IPS-NIHi11 (cell line): Measurements from ENCODE around the gene ABLIM2.

Source experiments
- DNase-seq: peaks from one replicate; pipeline ENCODE4 v3.0.0; 2012; ENCODE audit warnings: mixed read lengths, low spot score

The ABLIM2 gene

DNA sequence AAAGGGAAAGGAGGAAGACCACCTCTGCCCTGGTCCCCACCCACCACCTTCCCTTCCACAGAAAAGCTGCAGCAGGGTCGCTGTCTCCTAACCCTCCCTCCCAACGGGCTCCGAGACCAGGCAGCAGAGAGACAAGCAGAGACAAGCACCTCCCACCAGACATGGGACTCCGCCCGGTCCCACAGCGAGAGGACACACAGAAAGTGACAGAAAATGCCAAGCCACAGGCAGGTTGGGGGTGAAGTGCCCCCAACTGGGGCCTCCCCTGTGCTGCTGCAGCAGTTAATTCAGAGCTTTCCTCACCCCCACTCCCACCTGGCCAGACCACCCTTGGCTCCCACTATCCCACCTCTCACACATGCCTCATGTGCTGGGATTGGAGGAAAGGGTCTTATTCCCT lies 154.5 kb downstream of the ABLIM2 start:
- DNase-seq, result no peak

DNA sequence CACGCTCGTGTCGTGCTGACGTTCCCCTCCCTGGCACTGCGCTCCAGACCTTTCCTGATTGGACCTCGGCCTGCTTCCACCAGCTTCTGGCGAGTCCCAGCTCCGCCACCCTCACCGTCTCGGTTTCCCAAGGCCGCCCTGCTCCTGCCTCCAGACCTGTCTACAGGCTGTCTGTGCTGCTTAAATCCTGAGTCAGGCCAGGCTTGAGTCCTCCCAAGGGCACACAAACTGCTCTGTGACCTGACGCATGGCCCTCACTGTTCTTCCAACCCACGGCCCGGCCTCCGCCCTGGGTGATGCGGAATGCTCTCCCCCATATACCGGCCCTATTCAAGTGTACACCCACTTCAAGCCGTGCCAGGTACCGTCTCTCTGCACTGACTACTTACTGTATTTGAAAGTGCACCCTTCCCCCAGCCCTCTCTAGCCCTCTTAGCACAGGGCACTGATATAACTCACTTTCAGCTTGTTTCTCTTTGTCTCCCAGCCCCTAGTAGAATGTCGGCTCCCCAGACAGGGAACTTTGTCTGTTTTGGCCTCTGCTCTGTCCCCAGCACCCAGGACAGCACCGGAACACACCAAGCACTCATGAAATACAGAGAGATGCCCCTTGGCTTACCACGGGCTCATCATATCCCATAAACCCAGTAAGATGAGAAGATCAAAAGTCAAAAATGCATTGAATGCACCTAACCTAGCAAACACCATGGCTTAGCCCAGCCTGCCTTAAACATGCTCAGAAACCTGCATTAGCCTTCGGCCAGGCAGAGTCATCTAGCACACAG lies 155.9 kb downstream of the ABLIM2 start:
- DNase-seq, result no peak

DNA sequence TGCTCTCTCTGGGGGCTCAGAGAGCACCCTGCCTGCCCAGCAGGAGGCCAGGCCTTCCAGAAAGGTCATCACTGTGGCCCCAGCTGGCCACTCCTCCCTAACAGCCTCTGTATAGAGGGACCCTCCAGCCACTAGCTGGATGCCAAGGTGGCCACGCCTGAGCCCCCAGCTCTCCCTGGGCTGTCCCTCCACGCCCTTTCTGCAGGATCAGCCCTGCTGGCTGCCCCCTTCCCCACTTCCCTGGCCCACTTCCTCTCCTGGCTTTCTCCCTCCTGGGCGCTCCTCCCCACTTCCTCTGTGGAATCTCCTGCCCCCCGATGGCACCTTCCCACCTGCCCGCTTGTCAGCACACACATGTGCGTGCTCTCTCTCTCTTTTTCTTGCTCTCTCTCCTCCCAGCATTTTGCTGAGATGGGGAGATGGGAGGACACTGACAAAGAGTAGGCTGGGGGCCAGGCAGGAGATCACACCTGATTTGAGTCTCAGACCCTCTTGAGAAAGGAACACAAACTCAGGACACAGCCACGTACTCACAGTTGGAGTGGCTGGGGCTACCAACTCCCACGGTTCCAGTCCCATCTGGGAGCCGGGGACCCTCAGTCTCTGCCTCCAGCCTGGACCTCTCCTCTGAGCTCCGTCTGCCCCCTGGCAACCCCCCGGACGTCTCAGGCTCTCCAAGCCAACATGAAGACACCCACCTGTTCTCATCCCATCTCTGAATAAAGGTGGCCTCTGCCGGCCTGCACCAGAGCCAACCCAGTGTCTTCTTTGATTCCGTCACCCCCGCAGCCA lies 156.9 kb downstream of the ABLIM2 start:
- DNase-seq, result no peak

DNA sequence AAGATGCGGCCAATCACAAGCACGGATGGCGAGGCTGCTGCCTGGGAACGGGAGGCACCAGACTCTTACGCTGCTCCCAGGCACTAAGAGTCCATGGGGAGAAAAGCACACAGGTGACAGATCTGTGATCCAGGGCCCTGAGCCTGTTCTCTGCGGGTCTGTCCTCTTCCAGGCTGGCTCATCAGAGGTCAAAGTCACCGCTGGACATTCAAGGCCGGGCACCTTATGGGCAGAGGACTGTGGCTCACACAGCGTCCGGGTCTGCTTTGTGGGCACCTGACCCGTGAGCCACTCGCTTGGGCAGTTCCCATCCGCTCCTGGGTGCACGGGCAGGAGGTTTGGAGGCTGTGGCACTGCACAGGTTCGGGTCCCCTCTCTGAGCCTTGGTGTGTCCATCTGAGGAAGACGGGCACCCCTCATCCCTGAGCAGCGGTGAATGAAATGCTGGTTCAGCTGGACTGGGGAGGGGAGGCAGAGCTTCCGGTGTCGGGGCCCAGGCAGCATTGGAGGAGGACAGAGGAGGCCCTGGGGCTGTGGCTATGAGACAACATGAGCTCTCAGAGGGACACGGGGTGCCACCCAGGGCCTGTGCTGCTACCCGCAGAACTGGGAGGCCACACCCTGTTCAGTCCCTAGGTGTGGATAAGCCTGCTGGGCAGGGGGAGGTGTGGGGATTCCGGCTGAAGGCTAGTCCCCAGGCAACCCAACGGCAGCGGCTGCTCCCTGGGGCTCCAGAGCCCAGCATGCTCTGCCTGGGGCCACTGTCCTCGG lies 157.7 kb downstream of the ABLIM2 start:
- no peak for DNase-seq

GRCh38 chr4:8000247-8000646 lies 158.4 kb downstream of the ABLIM2 start:
- no peak for DNase-seq

DNA sequence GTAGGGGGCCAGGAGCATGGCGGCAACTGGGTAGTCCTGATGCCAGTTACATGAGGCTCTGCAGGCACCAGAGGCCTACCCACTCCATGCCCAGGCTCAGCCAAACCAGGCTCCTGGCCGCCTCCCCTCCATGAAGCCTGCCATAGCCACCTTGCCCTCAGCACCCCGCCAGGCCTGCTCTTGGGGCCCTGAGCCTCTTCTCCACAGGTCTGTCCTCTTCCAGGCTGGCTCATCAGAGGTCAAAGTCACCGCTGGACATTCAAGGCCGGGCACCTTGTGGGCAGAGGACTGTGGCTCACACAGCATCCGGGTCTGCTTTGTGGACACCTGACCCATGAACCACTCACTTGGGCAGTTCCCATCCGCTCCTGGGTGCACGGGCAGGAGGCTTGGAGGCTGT lies 158.9 kb downstream of the ABLIM2 start:
- DNase-seq, result no peak

DNA sequence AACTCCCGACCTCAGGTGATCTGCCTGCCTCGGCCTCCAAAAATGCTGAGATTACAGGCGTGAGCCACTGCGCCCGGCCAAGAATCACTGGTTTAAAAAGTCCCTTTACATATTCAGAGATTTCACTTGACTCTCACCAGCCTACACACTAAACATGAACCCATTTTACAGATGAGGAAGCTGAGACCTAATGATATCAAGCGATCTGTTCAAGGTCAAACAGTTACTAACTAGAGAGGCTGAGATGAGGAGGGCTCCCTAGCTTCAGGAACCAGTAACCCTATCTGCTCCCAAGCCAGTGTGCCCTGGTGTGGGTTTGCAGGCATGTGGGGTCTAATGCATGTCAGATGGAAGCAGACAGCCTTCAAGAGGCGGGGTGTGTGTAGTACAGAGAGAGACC lies 159.3 kb downstream of the ABLIM2 start:
- no peak for DNase-seq

- DNase-seq, result no peak
Measured at GRCh38 chr4:7998447-7998846, 160.2 kb downstream of the ABLIM2 start.

- no peak for DNase-seq
Measured at GRCh38 chr4:7995866-7996265, 162.7 kb downstream of the ABLIM2 start.

- DNase-seq, result no peak
Measured at GRCh38 chr4:7995135-7995534, 163.5 kb downstream of the ABLIM2 start.

- no peak for DNase-seq
Measured at GRCh38 chr4:7993671-7994070, 164.9 kb downstream of the ABLIM2 start.

DNA sequence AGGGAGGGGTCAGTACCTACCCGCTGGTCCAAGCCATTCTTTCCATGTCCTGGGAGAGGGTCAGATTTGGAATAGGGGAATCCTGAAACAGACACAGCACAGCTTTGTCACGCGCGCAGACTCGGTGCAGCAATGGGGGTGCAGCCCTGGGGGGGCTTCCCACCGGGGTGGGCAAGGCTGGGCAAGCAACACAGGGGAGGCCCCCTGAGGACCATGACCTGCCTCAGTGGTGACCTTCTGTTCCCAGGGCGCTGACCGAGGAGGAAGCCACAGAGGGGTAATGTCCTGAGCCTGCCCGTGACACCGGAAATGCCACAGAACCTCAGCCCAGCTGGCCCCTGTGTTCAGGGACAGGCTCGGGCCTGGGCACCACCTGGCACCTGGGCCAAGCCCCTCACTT lies 165.8 kb downstream of the ABLIM2 start:
- no peak for DNase-seq

GRCh38 chr4:7990807-7991459 lies 167.7 kb downstream of the ABLIM2 start:
- DNase-seq, result no peak

DNA sequence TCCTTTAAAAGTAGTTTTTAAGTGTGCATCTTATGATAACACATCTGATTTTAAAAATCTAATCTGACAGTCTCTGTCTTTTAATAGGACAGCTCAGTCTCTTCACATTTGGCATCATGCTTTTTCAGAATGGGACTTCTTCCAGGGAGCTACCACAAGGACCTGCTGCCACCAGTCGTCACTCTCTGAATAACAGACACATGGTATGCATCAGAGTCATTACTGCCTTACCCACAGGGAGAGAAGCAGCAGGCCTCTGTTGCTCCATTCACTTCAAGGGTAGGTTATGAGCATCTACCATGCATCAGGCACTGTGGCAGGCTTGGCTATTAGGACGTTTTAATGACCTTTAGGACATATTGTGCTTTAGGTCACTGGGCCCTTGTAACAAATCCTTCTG lies 169.0 kb downstream of the ABLIM2 start:
- DNase-seq, result no peak

- no peak for DNase-seq
Measured at GRCh38 chr4:7988437-7988836, 170.2 kb downstream of the ABLIM2 start.

DNA sequence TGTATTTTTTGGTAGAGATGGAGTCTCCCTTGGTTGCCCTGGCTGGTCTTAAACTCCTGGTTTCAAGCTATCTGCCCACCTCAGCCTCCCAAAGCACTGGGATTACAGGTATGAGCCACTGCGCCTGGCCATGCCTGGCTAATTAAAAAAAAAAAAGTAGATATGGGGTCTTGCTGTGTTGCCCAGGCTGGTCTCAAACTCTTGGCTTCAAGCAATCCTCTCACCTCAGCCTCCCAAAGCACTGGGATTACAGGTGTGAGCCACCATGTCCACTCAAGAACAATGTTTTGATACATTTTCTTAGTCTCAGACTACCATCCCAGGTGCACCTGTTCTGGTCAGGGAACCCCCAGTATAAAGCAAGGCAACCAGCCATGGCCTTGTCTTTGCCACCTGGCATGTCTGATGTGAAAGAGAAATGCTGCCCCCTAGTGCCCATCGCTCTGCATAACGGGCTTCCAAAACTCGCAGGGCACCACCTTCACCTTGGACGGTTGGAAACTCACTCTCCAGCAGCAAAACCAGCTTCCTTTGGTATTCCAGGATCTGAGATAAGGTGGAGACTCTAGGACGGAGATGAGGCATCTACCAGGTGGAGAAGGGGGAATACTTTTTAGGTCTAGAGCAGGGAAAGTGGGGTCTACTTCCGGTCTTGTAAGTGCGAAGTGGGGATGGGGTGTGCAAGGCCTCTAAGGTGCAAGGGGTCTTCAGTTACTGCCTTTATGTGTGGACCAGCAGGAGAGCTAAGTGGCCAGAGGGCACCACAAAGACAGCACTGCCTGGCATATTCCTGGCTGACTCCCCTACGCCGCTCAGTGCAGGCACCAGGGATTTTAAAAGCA lies 171.2 kb downstream of the ABLIM2 start:
- peak; percentile 84 for DNase-seq

DNA sequence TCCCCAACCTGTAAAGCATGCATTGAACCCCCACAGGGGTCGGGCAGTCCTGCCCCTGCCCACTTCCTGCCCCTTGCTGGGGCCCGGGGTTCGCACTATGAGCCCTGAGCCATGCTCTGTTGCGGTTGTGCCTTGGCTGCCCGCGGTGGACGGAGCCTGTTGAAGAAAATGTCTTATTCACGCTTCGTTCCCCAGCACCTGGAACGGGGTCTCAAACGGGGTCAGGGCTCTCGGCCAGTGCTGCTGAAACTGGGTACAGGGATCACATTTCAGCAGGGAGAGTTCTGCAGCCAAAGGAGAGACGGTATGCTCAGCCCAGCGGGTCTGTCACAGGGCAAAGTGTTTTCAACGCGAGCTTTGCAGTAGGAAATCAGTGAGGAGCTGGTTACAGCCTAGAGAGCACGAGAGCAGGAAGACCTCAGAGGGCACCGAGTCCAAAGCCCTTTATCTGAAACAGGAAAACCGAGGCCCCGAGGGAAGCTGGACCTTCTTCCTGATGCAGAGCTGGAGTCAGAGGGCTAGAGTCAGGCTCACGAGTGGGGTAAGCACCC lies 172.6 kb downstream of the ABLIM2 start:
- no peak for DNase-seq

GRCh38 chr4:7985072-7985471 lies 173.5 kb downstream of the ABLIM2 start:
- DNase-seq, result no peak

- no peak for DNase-seq
Measured at GRCh38 chr4:7984286-7984925, 174.2 kb downstream of the ABLIM2 start.

DNA sequence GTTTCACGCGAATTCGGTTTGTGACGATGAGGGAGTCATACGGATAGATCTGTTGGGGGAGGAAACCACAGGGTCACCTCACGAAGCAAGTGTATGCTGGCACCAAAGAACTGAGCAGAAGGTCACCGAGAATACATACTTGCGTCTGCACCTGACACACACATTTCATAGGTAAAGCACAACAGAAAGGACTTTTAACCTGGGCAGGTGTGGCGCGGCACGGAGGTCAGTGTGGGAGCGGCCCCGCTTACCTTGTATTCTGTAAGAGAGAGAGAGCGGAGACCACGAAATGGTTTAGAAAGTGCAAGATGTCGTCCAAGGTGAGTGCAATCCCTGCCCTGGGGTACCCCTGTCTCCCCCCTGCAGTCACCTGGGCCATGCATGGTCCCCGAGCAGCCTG lies 175.3 kb downstream of the ABLIM2 start:
- DNase-seq, result no peak
